Tongue (tissue), 2 donors: ENCODE results near the gene PRRX1. TPM values are rescaled to one million over a fixed set of nuclear protein-coding genes. Genes with fewer than 3 reads are reported as not detected.
A peak's percentile ranks its signal among the peaks of the same experiment; 100 is the strongest.

Experiments used
- DNase-seq: peaks from one replicate; pipeline ENCODE4 v3.0.0-alpha.2; 2015
- total RNA-seq: library from RNA; depleted of rRNA; stranded (reverse); fragments of >200 nt; gene quantifications from one replicate; pipeline ENCODE4 v1.2.3, GENCODE V29; 2014

Gene PRRX1
- total RNA-seq = 185 TPM

GRCh38 chr1:170664093-170664827 is at the start of gene PRRX1:
Gene PRRX1, plus strand, starts transcription at chr1:170664131. Its CDS starts 88 bp downstream, at chr1:170664219.
- DNase-seq = peak; percentile 62

GRCh38 chr1:170617591-170618330 is 46.2 kb upstream of the PRRX1 start:
- DNase-seq = peak; percentile 35

GRCh38 chr1:170618421-170618820 is 45.5 kb upstream of the PRRX1 start:
- peak; percentile 21 for DNase-seq

GRCh38 chr1:170619241-170620028 is 44.5 kb upstream of the PRRX1 start:
- DNase-seq = peak; percentile 39

- DNase-seq = no peak
Measured at GRCh38 chr1:170620164-170620563, 43.8 kb upstream of the PRRX1 start.

GRCh38 chr1:170623171-170623570 is 40.8 kb upstream of the PRRX1 start:
- DNase-seq = no peak

GRCh38 chr1:170624146-170624545 is 39.8 kb upstream of the PRRX1 start:
- DNase-seq = peak; percentile 49

GRCh38 chr1:170630977-170631376 is 33.0 kb upstream of the PRRX1 start:
- DNase-seq = no peak

- DNase-seq = no peak
Measured at GRCh38 chr1:170634293-170634692, 29.6 kb upstream of the PRRX1 start.

- DNase-seq = no peak
Measured at GRCh38 chr1:170634824-170635410, 29.0 kb upstream of the PRRX1 start.

- no peak for DNase-seq
Measured at GRCh38 chr1:170640581-170640980, 23.4 kb upstream of the PRRX1 start.

- DNase-seq = no peak
Measured at GRCh38 chr1:170657275-170657853, 6.6 kb upstream of the PRRX1 start.

GRCh38 chr1:170659399-170660035 is 4.4 kb upstream of the PRRX1 start:
- no peak for DNase-seq

- DNase-seq = no peak
Measured at GRCh38 chr1:170660281-170660713, 3.6 kb upstream of the PRRX1 start.

- peak; percentile 57 for DNase-seq
Measured at GRCh38 chr1:170660871-170661645, 2.9 kb upstream of the PRRX1 start.

GRCh38 chr1:170661646-170662411 is 2.1 kb upstream of the PRRX1 start:
- DNase-seq = peak; percentile 68

GRCh38 chr1:170662561-170663403 is 1.1 kb upstream of the PRRX1 start:
- peak; percentile 73 for DNase-seq

GRCh38 chr1:170663404-170664092 is 383 bp upstream of the PRRX1 start:
- DNase-seq = peak; percentile 67
